ENCODE measurements around the gene NUP210L.

GRCh38 chr1:153984123-153984894 lies 170.6 kb downstream of the NUP210L start:
- TF ChIP-seq CTCF (IDR thresholded peaks at IDR 0.05) (no peak), POLR2A (IDR thresholded peaks at IDR 0.05) (no peak)
